ENCODE results near the gene PTGER2. TPM values are rescaled to one million over a fixed set of nuclear protein-coding genes. Genes with fewer than 3 reads are reported as not detected.

PTGER2 gene
- polyA plus RNA-seq, 1 donor (not counting 4 experiments of a cell fraction or from before 2014, with no cell fraction given), result 0.28 TPM

- Histone ChIP-seq H3K9me3 (ENCODE audit: control insufficient read depth, low read depth, low read length) (no peaks in the 10 kb centered on the region), H4K20me1 (ENCODE audit: control insufficient read depth, extremely low read depth, insufficient read depth, low read length) (no peaks in the 10 kb centered on the region), H3K4me1 (ENCODE audit: control insufficient read depth, extremely low read depth, insufficient read depth, low read length) (peaks cover 14% of the 10 kb centered on the region), H3K79me2 (ENCODE audit: control insufficient read depth, insufficient read depth, low read length) (no peaks in the 10 kb centered on the region), H2AFZ (ENCODE audit: control insufficient read depth, low read length) (no peak overlapping the region), H3K9ac (ENCODE audit: control insufficient read depth, extremely low read depth, insufficient read depth, low read length) (no peak overlapping the region), H3K4me3 (ENCODE audit: control insufficient read depth in 2 of 3, extremely low read depth in 1 of 3, insufficient read depth in 2 of 3, low read depth in 1 of 3, low read length in 3 of 3) (no peak overlapping the region), H3K4me2 (ENCODE audit: control insufficient read depth, extremely low read depth, insufficient read depth, low read depth, low read length) (no peak overlapping the region), H3K9me1 (ENCODE audit: control insufficient read depth, extremely low read depth, insufficient read depth, low read length) (no peaks in the 10 kb centered on the region), H3K27me3 (ENCODE audit: control insufficient read depth, extremely low read depth, insufficient read depth, low read length) (peaks cover 28% of the 10 kb centered on the region), H3K27ac (ENCODE audit: control insufficient read depth, insufficient read depth, low read length) (no peak overlapping the region), H3K36me3 (ENCODE audit: control insufficient read depth in 2 of 2, extremely low read depth in 1 of 2, insufficient read depth in 2 of 2, low read length in 2 of 2) (no peaks in the 10 kb centered on the region)
- FAIRE-seq (no peak), DNase-seq (ENCODE audit: low read depth, low spot score) (no peak)
- no peak for TF ChIP-seq EZH2 (IDR thresholded peaks at IDR 0.05; ENCODE audit: low read length)
- TF ChIP-seq, protein P1, sequence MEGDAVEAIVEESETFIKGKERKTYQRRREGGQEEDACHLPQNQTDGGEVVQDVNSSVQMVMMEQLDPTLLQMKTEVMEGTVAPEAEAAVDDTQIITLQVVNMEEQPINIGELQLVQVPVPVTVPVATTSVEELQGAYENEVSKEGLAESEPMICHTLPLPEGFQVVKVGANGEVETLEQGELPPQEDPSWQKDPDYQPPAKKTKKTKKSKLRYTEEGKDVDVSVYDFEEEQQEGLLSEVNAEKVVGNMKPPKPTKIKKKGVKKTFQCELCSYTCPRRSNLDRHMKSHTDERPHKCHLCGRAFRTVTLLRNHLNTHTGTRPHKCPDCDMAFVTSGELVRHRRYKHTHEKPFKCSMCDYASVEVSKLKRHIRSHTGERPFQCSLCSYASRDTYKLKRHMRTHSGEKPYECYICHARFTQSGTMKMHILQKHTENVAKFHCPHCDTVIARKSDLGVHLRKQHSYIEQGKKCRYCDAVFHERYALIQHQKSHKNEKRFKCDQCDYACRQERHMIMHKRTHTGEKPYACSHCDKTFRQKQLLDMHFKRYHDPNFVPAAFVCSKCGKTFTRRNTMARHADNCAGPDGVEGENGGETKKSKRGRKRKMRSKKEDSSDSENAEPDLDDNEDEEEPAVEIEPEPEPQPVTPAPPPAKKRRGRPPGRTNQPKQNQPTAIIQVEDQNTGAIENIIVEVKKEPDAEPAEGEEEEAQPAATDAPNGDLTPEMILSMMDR (optimal IDR thresholded peaks at IDR 0.05 in 1 of 3, IDR thresholded peaks at IDR 0.05 in 1 of 3, conservative IDR thresholded peaks at IDR 0.05 in 1 of 3; ENCODE audit: extremely low read depth in 1 of 3, insufficient read depth in 2 of 3, low read length in 3 of 3), result no peak
- dilution Hi-C loops (cut with MboI; ENCODE audit: extremely low pct_ligation_motif_present, low sequenced_read_pairs), result no loop called here
Measured at GRCh38 chr14:52312931-52313355, 1.2 kb upstream of the PTGER2 start.

GRCh38 chr14:52313462-52313861 lies 650 bp upstream of the PTGER2 start:
- Histone ChIP-seq H4K20me1 (ENCODE audit: control insufficient read depth, extremely low read depth, insufficient read depth, low read length) (no peaks in the 10 kb centered on the region), H3K9me3 (ENCODE audit: control insufficient read depth, low read depth, low read length) (no peaks in the 10 kb centered on the region), H3K9ac (ENCODE audit: control insufficient read depth, extremely low read depth, insufficient read depth, low read length) (no peak overlapping the region), H3K27ac (ENCODE audit: control insufficient read depth, insufficient read depth, low read length) (no peak overlapping the region), H3K4me3 (ENCODE audit: control insufficient read depth in 2 of 3, extremely low read depth in 1 of 3, insufficient read depth in 2 of 3, low read depth in 1 of 3, low read length in 3 of 3) (peak overlapping the region; percentile 47 to 67 (median 64)), H3K36me3 (ENCODE audit: control insufficient read depth in 2 of 2, extremely low read depth in 1 of 2, insufficient read depth in 2 of 2, low read length in 2 of 2) (no peaks in the 10 kb centered on the region), H3K27me3 (ENCODE audit: control insufficient read depth, extremely low read depth, insufficient read depth, low read length) (peaks cover 28% of the 10 kb centered on the region), H3K9me1 (ENCODE audit: control insufficient read depth, extremely low read depth, insufficient read depth, low read length) (no peaks in the 10 kb centered on the region), H2AFZ (ENCODE audit: control insufficient read depth, low read length) (no peak overlapping the region), H3K79me2 (ENCODE audit: control insufficient read depth, insufficient read depth, low read length) (no peaks in the 10 kb centered on the region), H3K4me1 (ENCODE audit: control insufficient read depth, extremely low read depth, insufficient read depth, low read length) (peaks cover 14% of the 10 kb centered on the region), H3K4me2 (ENCODE audit: control insufficient read depth, extremely low read depth, insufficient read depth, low read depth, low read length) (peak overlapping the region; percentile 94)
- peak; percentile 9 for TF ChIP-seq EZH2 (IDR thresholded peaks at IDR 0.05; ENCODE audit: low read length)
- TF ChIP-seq, protein P1 (optimal IDR thresholded peaks at IDR 0.05 in 1 of 3, IDR thresholded peaks at IDR 0.05 in 1 of 3, conservative IDR thresholded peaks at IDR 0.05 in 1 of 3; ENCODE audit: extremely low read depth in 1 of 3, insufficient read depth in 2 of 3, low read length in 3 of 3), result no peak
- DNase-seq (ENCODE audit: low read depth, low spot score) (no peak), FAIRE-seq (no peak)
- dilution Hi-C loops (cut with MboI; ENCODE audit: extremely low pct_ligation_motif_present, low sequenced_read_pairs), result no loop called here

Measured in keratinocyte (primary cell).